Mucosa of stomach (tissue), 1 donor: Measurements from ENCODE around the gene ZNF653.

ENCODE experiments used
- H3K27me3 ChIP-seq: one replicate; pipeline ENCODE4 v1.7.0; 2013; ENCODE audit warnings: mild to moderate bottlenecking, low read length; ENCODE audit not compliant: control insufficient read depth, insufficient read depth
- H3K36me3 ChIP-seq: one replicate; pipeline ENCODE4 v1.7.0; 2013; ENCODE audit warnings: low read length; ENCODE audit not compliant: control insufficient read depth, insufficient read depth
- H3K4me1 ChIP-seq: one replicate; pipeline ENCODE4 v1.7.0; 2013; ENCODE audit warnings: mild to moderate bottlenecking, low read length; ENCODE audit not compliant: control insufficient read depth, insufficient read depth
- H3K4me3 ChIP-seq: one replicate; pipeline ENCODE4 v1.7.0; 2013; ENCODE audit warnings: low read length
- H3K9ac ChIP-seq: one replicate; pipeline ENCODE4 v1.7.0; 2013; ENCODE audit warnings: mild to moderate bottlenecking, low read length, moderate library complexity
- H3K9me3 ChIP-seq: one replicate; pipeline ENCODE4 v1.7.0; 2013; ENCODE audit warnings: mild to moderate bottlenecking, low read length, moderate library complexity; ENCODE audit not compliant: control insufficient read depth
- donor health status: Pancreatic carcinoma.

The ZNF653 gene

GRCh38 chr19:11538232-11539036 is 32.8 kb upstream of the ZNF653 start, which contains the start of gene CNN1:
Gene CNN1 (plus strand): TSS chr19:11538851. CDS start chr19:11538928, 77 bp downstream.
- Histone ChIP-seq H3K9ac (peak within 1 kb of the TSS; percentile 55), H3K27me3 (peaks cover 27% of the 10 kb centered on the region), H3K9me3 (no peaks in the 10 kb centered on the region), H3K4me1 (peaks cover 9% of the 10 kb centered on the region), H3K36me3 (no peaks in the 10 kb centered on the region), H3K4me3 (no peak within 1 kb of the TSS)

GRCh38 chr19:11535792-11536595 is 30.4 kb upstream of the ZNF653 start:
- peak overlapping the region; percentile 41 for H3K4me3 ChIP-seq
- peaks cover 9% of the 10 kb centered on the region for H3K4me1 ChIP-seq
- no peaks in the 10 kb centered on the region for H3K36me3 ChIP-seq
- peaks cover 24% of the 10 kb centered on the region for H3K27me3 ChIP-seq
- H3K9me3 ChIP-seq: no peaks in the 10 kb centered on the region
- peak overlapping the region; percentile 60 for H3K9ac ChIP-seq

GRCh38 chr19:11534948-11535347 is 29.3 kb upstream of the ZNF653 start:
- Histone ChIP-seq H3K27me3 (peaks cover 15% of the 10 kb centered on the region), H3K4me3 (no peak overlapping the region), H3K36me3 (no peaks in the 10 kb centered on the region), H3K9ac (no peak overlapping the region), H3K4me1 (peaks cover 9% of the 10 kb centered on the region), H3K9me3 (no peaks in the 10 kb centered on the region)

- Histone ChIP-seq H3K27me3 (peaks cover 12% of the 10 kb centered on the region), H3K9me3 (no peaks in the 10 kb centered on the region), H3K4me3 (no peak overlapping the region), H3K9ac (no peak overlapping the region), H3K36me3 (no peaks in the 10 kb centered on the region), H3K4me1 (peaks cover 9% of the 10 kb centered on the region)
These were observed 28.9 kb upstream of the ZNF653 start for GRCh38 chr19:11534538-11534937.

- no peak overlapping the region for H3K4me3 ChIP-seq
- no peaks in the 10 kb centered on the region for H3K9me3 ChIP-seq
- H3K4me1 ChIP-seq: peaks cover 9% of the 10 kb centered on the region
- no peak overlapping the region for H3K9ac ChIP-seq
- no peaks in the 10 kb centered on the region for H3K36me3 ChIP-seq
- H3K27me3 ChIP-seq: no peaks in the 10 kb centered on the region
These were observed 24.8 kb upstream of the ZNF653 start for GRCh38 chr19:11530432-11530831.

GRCh38 chr19:11528551-11529341 is 23.1 kb upstream of the ZNF653 start, which contains the start of gene ECSIT:
Gene ECSIT (minus strand): TSS chr19:11529134. CDS start chr19:11519170, 9,964 bp downstream.
- Histone ChIP-seq H3K9me3 (no peaks in the 10 kb centered on the region), H3K36me3 (no peaks in the 10 kb centered on the region), H3K9ac (peak within 1 kb of the TSS; percentile 87), H3K4me3 (peak within 1 kb of the TSS; percentile 48), H3K27me3 (no peaks in the 10 kb centered on the region), H3K4me1 (peaks cover 8% of the 10 kb centered on the region)

- Histone ChIP-seq H3K9me3 (no peaks in the 10 kb centered on the region), H3K27me3 (no peaks in the 10 kb centered on the region), H3K4me3 (no peak overlapping the region), H3K4me1 (no peaks in the 10 kb centered on the region), H3K9ac (no peak overlapping the region), H3K36me3 (no peaks in the 10 kb centered on the region)
These were observed 13.5 kb upstream of the ZNF653 start for GRCh38 chr19:11519138-11519537.

GRCh38 chr19:11513946-11514345 is 8.3 kb upstream of the ZNF653 start:
- H3K36me3 ChIP-seq: no peaks in the 10 kb centered on the region

GRCh38 chr19:11510444-11510843 is 4.8 kb upstream of the ZNF653 start:
- H3K27me3 ChIP-seq: no peaks in the 10 kb centered on the region
- no peak overlapping the region for H3K4me3 ChIP-seq
- no peaks in the 10 kb centered on the region for H3K9me3 ChIP-seq
- no peak overlapping the region for H3K9ac ChIP-seq
- no peaks in the 10 kb centered on the region for H3K36me3 ChIP-seq
- H3K4me1 ChIP-seq: peaks cover 6% of the 10 kb centered on the region

More at GRCh38 chr19:11513946-11514345, 8.3 kb upstream of the ZNF653 start:
- H3K27me3 ChIP-seq: no peaks in the 10 kb centered on the region
- no peak overlapping the region for H3K4me3 ChIP-seq
- no peaks in the 10 kb centered on the region for H3K9me3 ChIP-seq
- H3K4me1 ChIP-seq: no peaks in the 10 kb centered on the region
- no peak overlapping the region for H3K9ac ChIP-seq

- Histone ChIP-seq H3K27me3 (no peaks in the 10 kb centered on the region), H3K9ac (no peak overlapping the region), H3K4me1 (peaks cover 11% of the 10 kb centered on the region), H3K9me3 (no peaks in the 10 kb centered on the region), H3K4me3 (no peak overlapping the region), H3K36me3 (no peaks in the 10 kb centered on the region)
These were observed 1.9 kb upstream of the ZNF653 start for GRCh38 chr19:11507370-11508078.

GRCh38 chr19:11506967-11507366 is 1.3 kb upstream of the ZNF653 start:
- Histone ChIP-seq H3K9ac (no peak overlapping the region), H3K9me3 (no peaks in the 10 kb centered on the region), H3K36me3 (no peaks in the 10 kb centered on the region), H3K4me3 (no peak overlapping the region), H3K4me1 (peaks cover 11% of the 10 kb centered on the region), H3K27me3 (no peaks in the 10 kb centered on the region)
